Liver (tissue), 9 donors: Measurements from ENCODE around the gene ROR1. TPM values are rescaled to one million over a fixed set of nuclear protein-coding genes. Genes with fewer than 3 reads are reported as not detected.

Source experiments
- DNase-seq: peaks from one replicate; pipeline ENCODE4 v3.0.0-alpha.2; 2017; ENCODE audit warnings: low spot score
- H3K27ac ChIP-seq, 2 donors: one replicate each; pipeline ENCODE4 v1.7.0; 2013; ENCODE audit warnings: inconsistent platforms in 2 of 2, low read length in 2 of 2, control low read depth in 1 of 2, low read depth in 1 of 2, mild to moderate bottlenecking in 1 of 2
- H3K27me3 ChIP-seq, 4 donors: one replicate each; pipeline versions ENCODE4 v1.6.1 to v1.7.0; 2013; ENCODE audit warnings: low read length in 3 of 4, inconsistent platforms in 1 of 4, mild to moderate bottlenecking in 1 of 4, moderate library complexity in 1 of 4; ENCODE audit not compliant: control insufficient read depth in 4 of 4, insufficient read depth in 4 of 4
- H3K36me3 ChIP-seq, 4 donors: one replicate each; pipeline versions ENCODE4 v1.6.1 to v1.7.0; 2013; ENCODE audit warnings: low read length in 3 of 4, mild to moderate bottlenecking in 3 of 4, low read depth in 1 of 4, moderate library complexity in 1 of 4; ENCODE audit not compliant: control insufficient read depth in 4 of 4, insufficient read depth in 3 of 4
- H3K4me1 ChIP-seq, 4 donors: one replicate each; pipeline versions ENCODE4 v1.6.1 to v1.7.0; 2013; ENCODE audit warnings: low read length in 3 of 4, mild to moderate bottlenecking in 3 of 4, moderate library complexity in 1 of 4; ENCODE audit not compliant: control insufficient read depth in 4 of 4, insufficient read depth in 4 of 4
- H3K4me3 ChIP-seq, 3 donors: one replicate each; pipeline versions ENCODE4 v1.6.1 to v1.7.0; 2013; ENCODE audit warnings: low read length in 3 of 3, control low read depth in 1 of 3, low read depth in 1 of 3, mild to moderate bottlenecking in 1 of 3
- H3K9ac ChIP-seq, 2 donors: one replicate each; pipeline ENCODE4 v1.7.0; 2013; ENCODE audit warnings: low read length in 2 of 2, mild to moderate bottlenecking in 2 of 2, moderate library complexity in 2 of 2, control low read depth in 1 of 2, low read depth in 1 of 2
- H3K9me3 ChIP-seq, 4 donors: one replicate each; pipeline versions ENCODE4 v1.6.1 to v1.7.0; 2013; ENCODE audit warnings: low read length in 3 of 4; ENCODE audit not compliant: control insufficient read depth in 4 of 4
- ATF3 ChIP-seq: IDR thresholded peaks from 2 replicates; pipeline ENCODE4 v1.6.1; 2016; ENCODE audit warnings: antibody characterized with exemption
- CTCF ChIP-seq: fragments of 150-350 bp; IDR thresholded peaks from 2 replicates; pipeline ENCODE4 v1.5.1; 2017; ENCODE audit warnings: improper control_type of control experiment, low read depth, low read length; ENCODE audit not compliant: missing input control
- EGR1 ChIP-seq, 2 donors: IDR thresholded peaks; 2 replicates each; pipeline ENCODE4 v1.6.1; 2016 to 2018; ENCODE audit warnings: antibody characterized with exemption in 2 of 2, low read depth in 2 of 2
- FOXA1 ChIP-seq: IDR thresholded peaks from 2 replicates; pipeline ENCODE4 v1.6.1; 2016; ENCODE audit warnings: antibody characterized with exemption
- FOXA2 ChIP-seq: IDR thresholded peaks from 2 replicates; pipeline ENCODE4 v1.6.1; 2016; ENCODE audit warnings: antibody characterized with exemption
- GABPA ChIP-seq, 2 donors: IDR thresholded peaks in 1 of 2; conservative IDR thresholded peaks in 1 of 2; 2 replicates each; pipeline ENCODE4 v1.6.1; 2016; ENCODE audit warnings: antibody characterized with exemption in 2 of 2, mild to moderate bottlenecking in 1 of 2, moderate library complexity in 1 of 2
- HNF4A ChIP-seq, 2 donors: conservative IDR thresholded peaks; 2 replicates each; pipeline ENCODE4 v1.6.1; 2016; ENCODE audit warnings: antibody characterized with exemption in 2 of 2, mild to moderate bottlenecking in 2 of 2
- HNF4G ChIP-seq: IDR thresholded peaks from 2 replicates; pipeline ENCODE4 v1.6.1; 2016; ENCODE audit warnings: antibody characterized with exemption
- JUND ChIP-seq, 2 donors: IDR thresholded peaks; 2 replicates each; pipeline ENCODE4 v1.6.1; 2016; ENCODE audit warnings: antibody characterized with exemption in 2 of 2
- MAX ChIP-seq: IDR thresholded peaks from 2 replicates; pipeline ENCODE4 v1.6.1; 2016; ENCODE audit warnings: antibody characterized with exemption
- NR2F2 ChIP-seq: IDR thresholded peaks from 2 replicates; pipeline ENCODE4 v1.6.1; 2016; ENCODE audit warnings: antibody characterized with exemption
- REST ChIP-seq: IDR thresholded peaks from 2 replicates; pipeline ENCODE4 v1.6.1; 2016; ENCODE audit warnings: antibody characterized with exemption, mild to moderate bottlenecking
- RXRA ChIP-seq, 2 donors: IDR thresholded peaks; 2 replicates each; pipeline ENCODE4 v1.6.1; 2017 to 2018; ENCODE audit warnings: antibody characterized with exemption in 2 of 2, mild to moderate bottlenecking in 1 of 2
- SP1 ChIP-seq: IDR thresholded peaks from 2 replicates; pipeline ENCODE4 v1.6.1; 2018; ENCODE audit warnings: antibody characterized with exemption, mild to moderate bottlenecking
- TAF1 ChIP-seq: conservative IDR thresholded peaks from 2 replicates; pipeline ENCODE4 v1.6.1; 2016; ENCODE audit warnings: antibody characterized with exemption, mild to moderate bottlenecking
- YY1 ChIP-seq: IDR thresholded peaks from 2 replicates; pipeline ENCODE4 v1.6.1; 2016; ENCODE audit warnings: antibody characterized with exemption, mild to moderate bottlenecking
- ZBTB33 ChIP-seq: IDR thresholded peaks from 2 replicates; pipeline ENCODE4 v1.6.1; 2016; ENCODE audit warnings: antibody characterized with exemption
- WGBS: extraction: QIAGEN DNeasy Blood & Tissue Kit; methylation state at CpG from one replicate; pipeline ENCODE4 v1.1.7; 2013; 5-methylcytosine and 5-hydroxymethylcytosine counted together
- polyA plus RNA-seq, 2 donors: library from polyadenylated mRNA; stranded (reverse) in 1 of 2; unstranded in 1 of 2; fragments of 200-250 nt in 1 of 2; fragments of >200 nt in 1 of 2; fragmentation: Nextera tagmentation in 1 of 2; extraction: Ambion mirVana in 1 of 2; gene quantifications; one replicate each; pipeline versions ENCODE4 v1.2.1 to v1.2.3, GENCODE V29; 2013 to 2015
- total RNA-seq, 2 donors: library from RNA; depleted of rRNA; stranded (reverse); fragments of >200 nt; gene quantifications; one replicate each; pipeline ENCODE4 v1.2.3, GENCODE V29; 2014
- donor health status: healthy.
- donor health status: healthy.
- donor health status: healthy.
- donor health status: healthy.
- donor health status: healthy.

Gene ROR1
- total and polyA plus RNA-seq, 4 donors: 0.15 to 0.98 (median 0.37) TPM

- H3K27ac ChIP-seq: no peak overlapping the region
- no peaks in the 10 kb centered on the region for H3K4me1 ChIP-seq
- peaks cover 0 to 1% (median 0%) of the 10 kb centered on the region in 4 donors for H3K9me3 ChIP-seq
- no peak for DNase-seq
- no peak overlapping the region for H3K4me3 ChIP-seq
- peaks cover 0 to 3% (median 0%) of the 10 kb centered on the region in 4 donors for H3K27me3 ChIP-seq
- H3K9ac ChIP-seq: no peak overlapping the region
- no peak for TF ChIP-seq GABPA (IDR thresholded peaks at IDR 0.05 in 1 of 2, conservative IDR thresholded peaks at IDR 0.05 in 1 of 2)
- 78% methylated on average over 4 of the region's 4 CpGs for WGBS
- no peaks in the 10 kb centered on the region for H3K36me3 ChIP-seq
These were observed 251.2 kb downstream of the ROR1 start for GRCh38 chr1:64025051-64025450.

- DNase-seq: no peak
- WGBS: 92% methylated on average over 1 of the region's 1 CpG
- no peaks in the 10 kb centered on the region for H3K4me1 ChIP-seq
- TF ChIP-seq ATF3: no peak
- TF ChIP-seq YY1: no peak
- TF ChIP-seq CTCF: no peak
- no peak for TF ChIP-seq RXRA (IDR thresholded peaks at IDR 0.05)
- no peak for TF ChIP-seq TAF1
- TF ChIP-seq HNF4G: no peak
- TF ChIP-seq MAX: no peak
- TF ChIP-seq ZBTB33: no peak
- no peak for TF ChIP-seq REST
- TF ChIP-seq NR2F2: no peak
- no peak for TF ChIP-seq SP1
- no peak for TF ChIP-seq EGR1 (IDR thresholded peaks at IDR 0.05; ENCODE audit: low read depth in 2 of 2)
- TF ChIP-seq FOXA1: no peak
- no peak for TF ChIP-seq FOXA2
- no peak for TF ChIP-seq HNF4A (conservative IDR thresholded peaks at IDR 0.05)
- no peak for TF ChIP-seq GABPA (IDR thresholded peaks at IDR 0.05 in 1 of 2, conservative IDR thresholded peaks at IDR 0.05 in 1 of 2)
- no peak for TF ChIP-seq JUND (IDR thresholded peaks at IDR 0.05)
- H3K9ac ChIP-seq: no peak overlapping the region
- no peaks in the 10 kb centered on the region for H3K36me3 ChIP-seq
- peaks cover 0 to 1% (median 0%) of the 10 kb centered on the region in 4 donors for H3K9me3 ChIP-seq
- peaks cover 0 to 3% (median 0%) of the 10 kb centered on the region in 4 donors for H3K27me3 ChIP-seq
- no peak overlapping the region for H3K4me3 ChIP-seq
- no peak overlapping the region for H3K27ac ChIP-seq
These were observed 255.2 kb downstream of the ROR1 start for GRCh38 chr1:64029037-64029436.
